ENCODE measurements around the gene SEC14L5.

SEC14L5 gene

GRCh38 chr16:4957720-4958509 is at the start of gene SEC14L5:
Gene SEC14L5 (plus strand): TSS chr16:4958330. CDS start chr16:4959324, 994 bp downstream.
- FAIRE-seq: peak; percentile 90

GRCh38 chr16:4908854-4909401 is 49.2 kb upstream of the SEC14L5 start:
- DNase-seq (ENCODE audit: insufficient read length, low spot score) (no peak), FAIRE-seq (no peak)

More at GRCh38 chr16:4957720-4958509, at the start of gene SEC14L5:
- DNase-seq (ENCODE audit: insufficient read length, low spot score): peak; percentile 97

GRCh38 chr16:4909825-4910224 is 48.3 kb upstream of the SEC14L5 start:
- FAIRE-seq: no peak
- no peak for DNase-seq (ENCODE audit: insufficient read length, low spot score)

- FAIRE-seq (no peak), DNase-seq (ENCODE audit: insufficient read length, low spot score) (no peak)
These were observed 47.3 kb upstream of the SEC14L5 start for GRCh38 chr16:4910828-4911227.

- no peak for FAIRE-seq
- DNase-seq (ENCODE audit: insufficient read length, low spot score): no peak
These were observed 46.2 kb upstream of the SEC14L5 start for GRCh38 chr16:4911970-4912386.

- FAIRE-seq: no peak
These were observed 44.9 kb upstream of the SEC14L5 start for GRCh38 chr16:4913130-4913773.

GRCh38 chr16:4913774-4914525 is 44.2 kb upstream of the SEC14L5 start:
- FAIRE-seq (no peak), DNase-seq (ENCODE audit: insufficient read length, low spot score) (no peak)

More at GRCh38 chr16:4913130-4913773, 44.9 kb upstream of the SEC14L5 start:
- no peak for DNase-seq (ENCODE audit: insufficient read length, low spot score)

- DNase-seq (ENCODE audit: insufficient read length, low spot score) (no peak), FAIRE-seq (no peak)
These were observed 43.5 kb upstream of the SEC14L5 start for GRCh38 chr16:4914528-4915225.

- DNase-seq (ENCODE audit: insufficient read length, low spot score) (peak; percentile 64), FAIRE-seq (peak; percentile 87)
These were observed 42.8 kb upstream of the SEC14L5 start for GRCh38 chr16:4915226-4915761.

GRCh38 chr16:4917117-4917516 is 41.0 kb upstream of the SEC14L5 start:
- DNase-seq (ENCODE audit: insufficient read length, low spot score): no peak
- FAIRE-seq: no peak

- DNase-seq (ENCODE audit: insufficient read length, low spot score) (no peak), FAIRE-seq (no peak)
These were observed 39.3 kb upstream of the SEC14L5 start for GRCh38 chr16:4918781-4919251.

- DNase-seq (ENCODE audit: insufficient read length, low spot score): no peak
- no peak for FAIRE-seq
These were observed 37.3 kb upstream of the SEC14L5 start for GRCh38 chr16:4920826-4921225.

- FAIRE-seq (no peak), DNase-seq (ENCODE audit: insufficient read length, low spot score) (no peak)
These were observed 35.3 kb upstream of the SEC14L5 start for GRCh38 chr16:4922721-4923342.

GRCh38 chr16:4923853-4924252 is 34.3 kb upstream of the SEC14L5 start:
- DNase-seq (ENCODE audit: insufficient read length, low spot score) (no peak), FAIRE-seq (no peak)

- DNase-seq (ENCODE audit: insufficient read length, low spot score) (no peak), FAIRE-seq (no peak)
These were observed 33.4 kb upstream of the SEC14L5 start for GRCh38 chr16:4924593-4925292.

GRCh38 chr16:4925293-4925607 is 32.9 kb upstream of the SEC14L5 start:
- DNase-seq (ENCODE audit: insufficient read length, low spot score): no peak
- no peak for FAIRE-seq

- FAIRE-seq: no peak
- DNase-seq (ENCODE audit: insufficient read length, low spot score): no peak
These were observed 32.3 kb upstream of the SEC14L5 start for GRCh38 chr16:4925791-4926190.

GRCh38 chr16:4926928-4927327 is 31.2 kb upstream of the SEC14L5 start:
- DNase-seq (ENCODE audit: insufficient read length, low spot score) (no peak), FAIRE-seq (no peak)

- no peak for FAIRE-seq
- DNase-seq (ENCODE audit: insufficient read length, low spot score): no peak
These were observed 30.5 kb upstream of the SEC14L5 start for GRCh38 chr16:4927661-4928060.
